ENCODE data around the gene ZNF862. TPM values are rescaled to one million over a fixed set of nuclear protein-coding genes. Genes with fewer than 3 reads are reported as not detected.

The ZNF862 gene
- total RNA-seq, 4 donors from 2014 or later = 19.8 to 36.4 (median 23.0) TPM

- no peak for DNase-seq
- Histone ChIP-seq H3K4me3 (no peak overlapping the region), H3K27ac (no peak overlapping the region), H3K27me3 (no peaks in the 10 kb centered on the region), H3K9me3 (no peaks in the 10 kb centered on the region), H3K4me1 (no peaks in the 10 kb centered on the region), H3K36me3 (no peaks in the 10 kb centered on the region)
- TF ChIP-seq CTCF (IDR thresholded peaks at IDR 0.05) (no peak), POLR2A (IDR thresholded peaks at IDR 0.05) (no peak)
Measured at GRCh38 chr7:149803551-149804074, 34.6 kb upstream of the ZNF862 start.

- Histone ChIP-seq H3K27ac (no peak overlapping the region), H3K4me3 (no peak overlapping the region), H3K4me1 (no peaks in the 10 kb centered on the region), H3K27me3 (no peaks in the 10 kb centered on the region), H3K36me3 (no peaks in the 10 kb centered on the region), H3K9me3 (no peaks in the 10 kb centered on the region)
- TF ChIP-seq CTCF (IDR thresholded peaks at IDR 0.05) (no peak), POLR2A (IDR thresholded peaks at IDR 0.05) (no peak)
- no peak for DNase-seq
Measured at GRCh38 chr7:149804106-149804505, 34.1 kb upstream of the ZNF862 start.

- no peaks in the 10 kb centered on the region for H3K4me1 ChIP-seq
- H3K9me3 ChIP-seq = no peaks in the 10 kb centered on the region
- no peak for TF ChIP-seq POLR2A (IDR thresholded peaks at IDR 0.05)
- no peak for TF ChIP-seq CTCF (IDR thresholded peaks at IDR 0.05)
- no peaks in the 10 kb centered on the region for H3K27me3 ChIP-seq
- no peak overlapping the region for H3K27ac ChIP-seq
- no peak overlapping the region for H3K4me3 ChIP-seq
- H3K36me3 ChIP-seq = no peaks in the 10 kb centered on the region
- no peak for DNase-seq
Measured at GRCh38 chr7:149806726-149807125, 31.4 kb upstream of the ZNF862 start.

GRCh38 chr7:149808311-149808710 is 29.9 kb upstream of the ZNF862 start:
- Histone ChIP-seq H3K36me3 (no peaks in the 10 kb centered on the region), H3K4me3 (no peak overlapping the region), H3K27me3 (no peaks in the 10 kb centered on the region), H3K27ac (no peak overlapping the region), H3K9me3 (no peaks in the 10 kb centered on the region), H3K4me1 (no peaks in the 10 kb centered on the region)
- TF ChIP-seq CTCF (IDR thresholded peaks at IDR 0.05) (no peak), POLR2A (IDR thresholded peaks at IDR 0.05) (no peak)
- DNase-seq = no peak

- no peaks in the 10 kb centered on the region for H3K9me3 ChIP-seq
- H3K27me3 ChIP-seq = no peaks in the 10 kb centered on the region
- H3K4me1 ChIP-seq = no peaks in the 10 kb centered on the region
- no peak for DNase-seq
- TF ChIP-seq CTCF (IDR thresholded peaks at IDR 0.05) = no peak
- TF ChIP-seq POLR2A (IDR thresholded peaks at IDR 0.05) = no peak
- no peak overlapping the region for H3K4me3 ChIP-seq
- no peaks in the 10 kb centered on the region for H3K36me3 ChIP-seq
- H3K27ac ChIP-seq = no peak overlapping the region
Measured at GRCh38 chr7:149809215-149809614, 29.0 kb upstream of the ZNF862 start.

GRCh38 chr7:149811221-149811620 is 27.0 kb upstream of the ZNF862 start:
- no peak overlapping the region for H3K4me3 ChIP-seq
- H3K4me1 ChIP-seq = no peaks in the 10 kb centered on the region
- H3K27ac ChIP-seq = no peak overlapping the region
- no peak for TF ChIP-seq POLR2A (IDR thresholded peaks at IDR 0.05)
- TF ChIP-seq CTCF (IDR thresholded peaks at IDR 0.05) = peak in 2 of 6 experiments; percentile 14 to 33
- H3K36me3 ChIP-seq = no peaks in the 10 kb centered on the region
- H3K27me3 ChIP-seq = no peaks in the 10 kb centered on the region
- no peaks in the 10 kb centered on the region for H3K9me3 ChIP-seq
- no peak for DNase-seq

Measured in Peyer's patch (tissue), 4 donors.